Nephron (organoid): ENCODE results near the gene CAMTA1.

ENCODE experiments used
- H3K27ac Mint-ChIP-seq, 3 experiments: 2 replicates each; pipeline ENCODE4 v1.8.0; 2020; ENCODE audit warnings: mixed read lengths in 3 of 3, mild to moderate bottlenecking in 2 of 3, moderate library complexity in 1 of 3
- H3K27me3 Mint-ChIP-seq: 2 replicates; pipeline ENCODE4 v1.8.0; 2021; ENCODE audit warnings: low read depth, mild to moderate bottlenecking, moderate library complexity, mixed read lengths
- H3K36me3 Mint-ChIP-seq: 2 replicates; pipeline ENCODE4 v1.8.0; 2020; ENCODE audit warnings: low read depth, mixed read lengths
- H3K4me1 Mint-ChIP-seq: 2 replicates; pipeline ENCODE4 v1.8.0; 2020; ENCODE audit warnings: mixed read lengths
- H3K4me3 Mint-ChIP-seq, 3 experiments: 2 replicates each; pipeline ENCODE4 v1.8.0; 2020; ENCODE audit warnings: mild to moderate bottlenecking in 3 of 3, mixed read lengths in 3 of 3, moderate library complexity in 2 of 3
- H3K9me3 Mint-ChIP-seq: 2 replicates; pipeline ENCODE4 v1.8.0; 2020; ENCODE audit warnings: mixed read lengths
- CTCF ChIP-seq, 3 experiments: fragments of 200-600 bp; sonication (generic); IDR thresholded peaks; one replicate each; pipeline ENCODE4 v1.5.0; 2021; ENCODE audit warnings: antibody characterized with exemption in 3 of 3; ENCODE audit not compliant: unreplicated experiment in 3 of 3

The CAMTA1 gene

DNA sequence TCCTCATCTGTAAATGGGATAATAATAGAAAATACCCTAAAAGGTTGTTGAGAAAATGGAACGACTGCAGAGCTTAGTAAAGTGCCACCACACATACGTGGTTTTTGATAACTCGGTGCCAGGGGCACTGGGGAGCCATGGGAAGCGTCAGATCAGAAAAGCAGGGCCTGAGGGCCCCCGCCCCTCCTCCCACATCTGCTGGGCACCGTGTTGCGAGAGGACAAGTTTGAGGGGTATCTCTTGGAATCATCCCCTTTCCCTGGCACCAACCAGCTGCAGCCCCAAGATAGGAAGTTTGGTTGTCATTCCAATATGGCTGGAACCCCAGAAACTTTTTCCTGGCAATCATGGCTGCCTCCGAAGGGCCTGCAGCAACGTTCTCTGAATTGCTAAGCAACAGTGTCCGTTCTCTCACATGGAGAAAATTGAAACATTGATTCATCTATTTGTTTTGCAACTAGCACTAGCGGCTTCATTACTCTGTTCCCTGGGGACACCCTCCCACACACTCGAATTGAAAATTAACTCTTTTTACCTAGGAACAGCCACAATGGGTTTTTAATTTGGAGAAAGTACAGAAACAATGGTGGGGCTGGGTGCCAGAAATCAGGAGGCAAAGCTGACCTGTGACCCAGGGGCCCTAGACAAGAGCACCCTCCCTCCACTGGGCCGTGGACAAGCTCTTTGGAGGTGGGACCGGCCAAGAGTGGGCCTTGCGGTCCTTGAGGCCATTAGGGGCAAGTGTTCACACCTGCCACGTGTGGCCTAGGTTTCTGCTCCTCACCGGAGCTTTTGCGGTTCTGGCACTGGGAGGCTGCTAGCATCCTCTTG lies 795.9 kb downstream of the CAMTA1 start:
- Mint-ChIP-seq H3K27ac (peak overlapping the region in 1 of 3 experiments; percentile 17), H3K27me3 (peaks cover 17% of the 10 kb centered on the region), H3K9me3 (no peaks in the 10 kb centered on the region), H3K4me3 (no peak overlapping the region), H3K4me1 (peaks cover 10% of the 10 kb centered on the region), H3K36me3 (no peaks in the 10 kb centered on the region)
- TF ChIP-seq CTCF (IDR thresholded peaks at IDR 0.05; ENCODE audit: unreplicated experiment in 3 of 3) = no peak

- Mint-ChIP-seq H3K9me3 (no peaks in the 10 kb centered on the region), H3K4me3 (no peak overlapping the region), H3K27ac (peak overlapping the region; percentile 17 to 48 (median 20)), H3K4me1 (peaks cover 10% of the 10 kb centered on the region), H3K36me3 (no peaks in the 10 kb centered on the region), H3K27me3 (peaks cover 17% of the 10 kb centered on the region)
- TF ChIP-seq CTCF (IDR thresholded peaks at IDR 0.05; ENCODE audit: unreplicated experiment in 3 of 3) = no peak
These were observed 796.7 kb downstream of the CAMTA1 start for GRCh38 chr1:7581754-7582459.

DNA sequence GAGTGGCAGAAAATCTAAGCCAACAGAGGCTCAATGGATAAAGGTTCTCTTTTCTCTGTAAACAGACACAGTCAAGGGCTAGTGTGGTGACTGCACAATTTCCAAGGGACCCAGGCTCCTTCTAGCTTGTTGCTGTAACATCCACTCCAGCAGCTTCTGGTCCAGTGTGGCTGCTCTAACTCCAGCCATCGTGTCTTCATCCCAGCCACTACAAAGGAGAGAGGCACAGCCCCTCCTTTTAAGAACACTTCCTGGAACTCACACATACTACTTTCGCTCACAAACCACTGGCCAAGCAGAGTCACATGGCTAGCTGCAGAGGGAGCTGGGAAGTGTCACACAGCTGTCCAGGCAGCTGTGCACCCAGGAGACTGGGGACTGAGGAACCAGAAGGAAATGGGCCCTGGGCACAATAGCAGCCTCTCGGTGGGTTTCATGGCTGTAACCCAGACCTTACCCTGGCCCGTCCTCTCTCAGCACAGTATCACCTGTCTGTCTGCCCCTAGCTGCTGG lies 797.3 kb downstream of the CAMTA1 start:
- Mint-ChIP-seq H3K36me3 (no peaks in the 10 kb centered on the region), H3K4me1 (peaks cover 10% of the 10 kb centered on the region)

GRCh38 chr1:7583291-7584096 lies 798.2 kb downstream of the CAMTA1 start:
- Mint-ChIP-seq H3K27ac (no peak overlapping the region), H3K36me3 (no peaks in the 10 kb centered on the region), H3K27me3 (peaks cover 4% of the 10 kb centered on the region), H3K4me3 (no peak overlapping the region), H3K9me3 (no peaks in the 10 kb centered on the region), H3K4me1 (peaks cover 10% of the 10 kb centered on the region)
- TF ChIP-seq CTCF (IDR thresholded peaks at IDR 0.05; ENCODE audit: unreplicated experiment in 3 of 3) = no peak

More for the DNA sequence above, 797.3 kb downstream of the CAMTA1 start:
- Mint-ChIP-seq H3K27me3 (peaks cover 12% of the 10 kb centered on the region), H3K4me3 (no peak overlapping the region), H3K27ac (peak overlapping the region in 1 of 3 experiments; percentile 20), H3K9me3 (no peaks in the 10 kb centered on the region)
- TF ChIP-seq CTCF (IDR thresholded peaks at IDR 0.05; ENCODE audit: unreplicated experiment in 3 of 3) = no peak

DNA sequence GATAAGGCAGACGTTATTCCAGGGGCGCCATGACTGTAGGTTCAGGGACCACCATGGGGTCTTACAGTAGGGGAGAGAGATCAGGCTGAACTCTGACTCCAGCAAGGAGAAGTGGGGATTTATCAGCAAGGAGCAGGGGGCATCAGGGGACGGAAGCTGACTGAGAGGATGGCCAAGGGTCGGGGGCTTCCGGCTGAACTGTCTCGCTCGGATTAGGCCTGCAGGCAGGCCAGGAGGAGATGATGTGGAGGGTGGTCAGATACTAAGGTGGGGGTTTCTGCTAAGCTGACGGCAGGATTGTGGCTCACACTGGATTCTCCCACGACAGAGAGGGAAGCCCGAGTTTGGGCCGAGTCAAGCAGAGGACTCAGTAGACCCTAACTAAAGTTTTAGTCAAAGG lies 798.9 kb downstream of the CAMTA1 start:
- no peaks in the 10 kb centered on the region for H3K36me3 Mint-ChIP-seq
- no peaks in the 10 kb centered on the region for H3K27me3 Mint-ChIP-seq
- H3K4me1 Mint-ChIP-seq = peaks cover 10% of the 10 kb centered on the region
- H3K27ac Mint-ChIP-seq = no peak overlapping the region
- H3K4me3 Mint-ChIP-seq = no peak overlapping the region
- TF ChIP-seq CTCF (IDR thresholded peaks at IDR 0.05; ENCODE audit: unreplicated experiment in 3 of 3) = no peak
- no peaks in the 10 kb centered on the region for H3K9me3 Mint-ChIP-seq
